Neural cell (in vitro differentiated cells): ENCODE results near the gene RANBP10. TPM values are rescaled to one million over a fixed set of nuclear protein-coding genes. Genes with fewer than 3 reads are reported as not detected.
A peak's percentile ranks its signal among the peaks of the same experiment; 100 is the strongest.

Source experiments
- H2AFZ ChIP-seq: fragments of 200-600, 300-800 bp; sonication (generic), shearing (Covaris generic); 2 replicates; pipeline ENCODE4 v1.6.0; 2014; ENCODE audit warnings: low read depth, mild to moderate bottlenecking, antibody characterized with exemption, low read length, moderate library complexity
- H3F3A ChIP-seq: fragments of 200-600 bp; shearing (Covaris generic); 2 replicates; pipeline ENCODE4 v1.6.1; 2016; ENCODE audit warnings: mild to moderate bottlenecking, moderate library complexity, mixed read lengths, antibody characterized with exemption, low read length; ENCODE audit not compliant: insufficient read depth, poor library complexity, severe bottlenecking
- H3K27ac ChIP-seq: fragments of 200-600, 300-800 bp; sonication (generic), shearing (Covaris generic); 2 replicates; pipeline ENCODE4 v1.5.1; 2014; ENCODE audit warnings: mild to moderate bottlenecking, low read length, moderate library complexity
- H3K27me3 ChIP-seq: fragments of 300-800, 200-600 bp; sonication (generic), shearing (Covaris generic); 2 replicates; pipeline ENCODE4 v1.6.0; 2014; ENCODE audit warnings: mild to moderate bottlenecking, low read depth, low read length, moderate library complexity; ENCODE audit not compliant: insufficient read depth
- H3K36me3 ChIP-seq: fragments of 300-800, 200-600 bp; sonication (generic), shearing (Covaris generic); 2 replicates; pipeline ENCODE4 v1.5.1; 2014; ENCODE audit warnings: mild to moderate bottlenecking, antibody characterized with exemption, low read length, moderate library complexity; ENCODE audit not compliant: insufficient read depth
- H3K4me2 ChIP-seq: fragments of 300-800, 200-600 bp; sonication (generic), shearing (Covaris generic); 2 replicates; pipeline ENCODE4 v1.6.0; 2014; ENCODE audit warnings: mild to moderate bottlenecking, low read length
- H3K4me3 ChIP-seq: fragments of 300-800, 200-600 bp; sonication (generic), shearing (Covaris generic); 2 replicates; pipeline ENCODE4 v1.5.1; 2014; ENCODE audit warnings: mild to moderate bottlenecking, low read length, moderate library complexity
- H3K79me2 ChIP-seq: fragments of 200-600 bp; shearing (Covaris generic); replicated peaks from 2 replicates; pipeline ENCODE4 v1.6.0; 2014; ENCODE audit warnings: mild to moderate bottlenecking, low read length, moderate library complexity; ENCODE audit not compliant: insufficient read depth
- H3K9ac ChIP-seq: fragments of 300-800, 200-600 bp; sonication (generic), shearing (Covaris generic); 2 replicates; pipeline ENCODE4 v1.6.1; 2016; ENCODE audit warnings: mild to moderate bottlenecking, low read length, mixed read lengths
- H3K9me2 ChIP-seq: fragments of 200-600 bp; shearing (Covaris generic); 2 replicates; pipeline ENCODE4 v1.6.1; 2016; ENCODE audit warnings: mild to moderate bottlenecking, low read length, mixed read lengths; ENCODE audit not compliant: insufficient read depth
- H3K9me3 ChIP-seq: fragments of 200-600, 300-800 bp; sonication (generic), shearing (Covaris generic); 2 replicates; pipeline ENCODE4 v1.6.1; 2016; ENCODE audit warnings: mild to moderate bottlenecking, mixed run types, low read length, moderate library complexity, mixed read lengths
- H4K20me1 ChIP-seq: fragments of 200-600 bp; shearing (Covaris generic); 2 replicates; pipeline ENCODE4 v1.6.1; 2016; ENCODE audit warnings: mild to moderate bottlenecking, mixed run types; ENCODE audit not compliant: insufficient read depth
- EP300 ChIP-seq: fragments of 450-650 bp; conservative IDR thresholded peaks from 2 replicates; pipeline ENCODE4 v1.6.1; 2014; ENCODE audit warnings: antibody characterized with exemption, mild to moderate bottlenecking, moderate library complexity; ENCODE audit not compliant: poor library complexity, severe bottlenecking
- EZH2 ChIP-seq: fragments of 200-600, 300-800 bp; shearing (Covaris generic), sonication (generic); IDR thresholded peaks from 2 replicates; pipeline ENCODE4 v1.6.1; 2014; ENCODE audit warnings: antibody characterized with exemption, low read length, borderline replicate concordance, mild to moderate bottlenecking; ENCODE audit not compliant: insufficient read depth, poor library complexity, severe bottlenecking
- MXI1 ChIP-seq: fragments of 450-650 bp; conservative IDR thresholded peaks from 2 replicates; pipeline ENCODE4 v1.6.1; 2014; ENCODE audit warnings: antibody characterized with exemption, mild to moderate bottlenecking; ENCODE audit not compliant: poor library complexity, severe bottlenecking
- POLR2AphosphoS5 ChIP-seq: IDR thresholded peaks from 2 replicates; pipeline ENCODE4 v1.6.1; 2012
- RAD21 ChIP-seq: fragments of 450-650 bp; conservative IDR thresholded peaks from 2 replicates; pipeline ENCODE4 v1.6.1; 2014; ENCODE audit warnings: antibody characterized with exemption, mild to moderate bottlenecking, moderate library complexity
- REST ChIP-seq: IDR thresholded peaks from 2 replicates; pipeline ENCODE4 v1.6.1; 2012; ENCODE audit warnings: borderline replicate concordance
- SMC3 ChIP-seq: fragments of 450-650 bp; conservative IDR thresholded peaks from 2 replicates; pipeline ENCODE4 v1.6.1; 2014; ENCODE audit warnings: antibody characterized with exemption, mild to moderate bottlenecking, moderate library complexity; ENCODE audit not compliant: poor library complexity
- TAF1 ChIP-seq: IDR thresholded peaks from 2 replicates; pipeline ENCODE4 v1.6.1; 2012; ENCODE audit warnings: low read depth
- polyA plus RNA-seq: library from polyadenylated mRNA; depleted of rRNA; stranded (reverse); fragments of >200 nt; gene quantifications from 2 replicates; pipeline ENCODE4 v1.2.3, GENCODE V29; 2014
- TF ChIP-seq, protein P1 (sequence below): fragments of 450-650 bp; IDR thresholded peaks from 2 replicates; pipeline ENCODE4 v1.5.1; 2014; ENCODE audit warnings: antibody characterized with exemption, mild to moderate bottlenecking, moderate library complexity; ENCODE audit not compliant: poor library complexity, severe bottlenecking

Gene RANBP10
- polyA plus RNA-seq, 1 donor from 2014 or later, result 10.9 TPM

GRCh38 chr16:67723151-67723910 is 83.0 kb downstream of the RANBP10 start:
- no peak for TF ChIP-seq TAF1
- TF ChIP-seq MXI1, result no peak
- TF ChIP-seq POLR2AphosphoS5, result no peak
- no peak for TF ChIP-seq EP300
- no peak for TF ChIP-seq EZH2
- no peak for TF ChIP-seq REST
- TF ChIP-seq SMC3, result no peak
- no peak for TF ChIP-seq RAD21
- TF ChIP-seq, protein P1, sequence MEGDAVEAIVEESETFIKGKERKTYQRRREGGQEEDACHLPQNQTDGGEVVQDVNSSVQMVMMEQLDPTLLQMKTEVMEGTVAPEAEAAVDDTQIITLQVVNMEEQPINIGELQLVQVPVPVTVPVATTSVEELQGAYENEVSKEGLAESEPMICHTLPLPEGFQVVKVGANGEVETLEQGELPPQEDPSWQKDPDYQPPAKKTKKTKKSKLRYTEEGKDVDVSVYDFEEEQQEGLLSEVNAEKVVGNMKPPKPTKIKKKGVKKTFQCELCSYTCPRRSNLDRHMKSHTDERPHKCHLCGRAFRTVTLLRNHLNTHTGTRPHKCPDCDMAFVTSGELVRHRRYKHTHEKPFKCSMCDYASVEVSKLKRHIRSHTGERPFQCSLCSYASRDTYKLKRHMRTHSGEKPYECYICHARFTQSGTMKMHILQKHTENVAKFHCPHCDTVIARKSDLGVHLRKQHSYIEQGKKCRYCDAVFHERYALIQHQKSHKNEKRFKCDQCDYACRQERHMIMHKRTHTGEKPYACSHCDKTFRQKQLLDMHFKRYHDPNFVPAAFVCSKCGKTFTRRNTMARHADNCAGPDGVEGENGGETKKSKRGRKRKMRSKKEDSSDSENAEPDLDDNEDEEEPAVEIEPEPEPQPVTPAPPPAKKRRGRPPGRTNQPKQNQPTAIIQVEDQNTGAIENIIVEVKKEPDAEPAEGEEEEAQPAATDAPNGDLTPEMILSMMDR, result no peak
- H3K9me3 ChIP-seq, result no peaks in the 10 kb centered on the region

DNA sequence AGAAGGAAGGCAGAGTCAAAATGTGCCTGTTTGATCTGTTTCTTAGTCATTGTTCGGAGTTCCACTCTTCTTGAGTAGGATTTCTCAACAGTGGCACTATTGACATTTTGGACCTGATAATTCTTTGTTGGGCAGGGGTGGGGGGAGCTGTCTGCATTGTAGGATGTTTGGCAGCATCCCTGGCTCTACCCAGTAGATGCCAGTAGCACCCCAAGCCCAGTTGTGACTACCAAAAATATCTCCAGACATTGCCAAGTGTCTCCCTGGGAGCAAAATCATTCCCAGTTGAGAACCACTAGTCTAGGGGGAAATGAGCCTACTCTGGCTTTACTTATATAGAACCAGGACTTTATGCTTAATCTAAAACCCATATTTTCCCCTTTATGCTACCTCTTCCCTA is 86.1 kb downstream of the RANBP10 start:
- peak overlapping the region; percentile 86 for H2AFZ ChIP-seq
- no peaks in the 10 kb centered on the region for H3K36me3 ChIP-seq
- H3K9me3 ChIP-seq, result no peaks in the 10 kb centered on the region
- peaks cover 37% of the 10 kb centered on the region for H3K79me2 ChIP-seq
- H3K27ac ChIP-seq, result peak overlapping the region; percentile 87
- peak overlapping the region; percentile 96 for H3K4me2 ChIP-seq
- no peaks in the 10 kb centered on the region for H4K20me1 ChIP-seq
- peak overlapping the region; percentile 80 for H3K4me3 ChIP-seq
- H3F3A ChIP-seq, result no peaks in the 10 kb centered on the region
- H3K27me3 ChIP-seq, result no peaks in the 10 kb centered on the region
- TF ChIP-seq, protein P1, result no peak
- no peak for TF ChIP-seq RAD21
- TF ChIP-seq POLR2AphosphoS5, result no peak
- H3K9ac ChIP-seq, result peak overlapping the region; percentile 98
- no peaks in the 10 kb centered on the region for H3K9me2 ChIP-seq

More at GRCh38 chr16:67723151-67723910, 83.0 kb downstream of the RANBP10 start:
- Histone ChIP-seq H2AFZ (no peak overlapping the region), H3K4me3 (no peak overlapping the region), H3K27me3 (no peaks in the 10 kb centered on the region), H4K20me1 (no peaks in the 10 kb centered on the region), H3K27ac (no peak overlapping the region), H3K79me2 (peaks cover 6% of the 10 kb centered on the region), H3K36me3 (no peaks in the 10 kb centered on the region), H3K9ac (no peak overlapping the region), H3K9me2 (no peaks in the 10 kb centered on the region), H3K4me2 (no peak overlapping the region), H3F3A (no peaks in the 10 kb centered on the region)
